GM12878 (cell line): ENCODE results near the gene CFC1. TPM values are rescaled to one million over a fixed set of nuclear protein-coding genes. Genes with fewer than 3 reads are reported as not detected.
"Not testable (repeated sequence)": the region's sequence is repeated elsewhere in the genome, so short reads cannot be mapped to it uniquely, and the experiment has no call there.

Source experiments
- ATAC-seq: fragments of 200-7000 bp; cut with Tn5 transposase; 3 replicates; pipeline ENCODE4 v1.9.1; 2020; ENCODE audit warnings: mild to moderate bottlenecking, moderate library complexity
- Bru-seq: library from RNA; stranded (reverse); fragments of 400-500 nt; gene quantifications from one replicate; lab custom pipeline; 2021; lab: Mats Ljungman, UMichigan
- BruChase-seq, 2 experiments: library from RNA; stranded (reverse); fragments of 400-500 nt; gene quantifications; one replicate each; lab custom pipeline; 2021; lab: Mats Ljungman, UMichigan
- BruUV-seq: library from RNA; stranded (reverse); fragments of 400-500 nt; replicated peaks from 2 replicates; lab custom pipeline; 2021; lab: Mats Ljungman, UMichigan
- CTCF ChIA-PET: fragments of 300-600 bp; sonication (Branson Sonifier 250); formaldehyde crosslinking; extraction: SDS; loops from one replicate; lab custom pipeline; 2021; ENCODE audit warnings: inconsistent platforms; lab: Yijun Ruan, JAX
- POLR2A ChIA-PET: fragments of 350-600 bp; formaldehyde crosslinking; extraction: SDS; loops from one replicate; lab custom pipeline; 2021; ENCODE audit warnings: inconsistent platforms; lab: Charles Lee
- RAD21 ChIA-PET: fragments of 300-600 bp; sonication (Branson Sonifier 250); formaldehyde crosslinking; loops from one replicate; lab custom pipeline; 2023; ENCODE audit warnings: antibody characterized with exemption; ENCODE audit not compliant: unreplicated experiment; lab: Charles Lee
- SMC1A ChIA-PET: fragments of 300-600 bp; sonication (Branson Sonifier 250); formaldehyde crosslinking; loops from one replicate; lab custom pipeline; 2023; ENCODE audit not compliant: unreplicated experiment, uncharacterized antibody; lab: Charles Lee
- DNase-seq: peaks from one replicate; pipeline ENCODE4 v3.0.0-alpha.2; 2011; ENCODE audit warnings: low read depth, low spot score
- FAIRE-seq: peaks from 3 replicates; lab custom pipeline; 2011; peaks lifted over from hg19 to GRCh38; lab: Jason Lieb, UNC
- H2AFZ ChIP-seq: 2 replicates; pipeline ENCODE4 v1.6.0; 2011; ENCODE audit warnings: low read depth, low read length, control low read depth; ENCODE audit not compliant: control insufficient read depth
- H3K27ac ChIP-seq: 2 replicates; pipeline ENCODE4 v1.5.1; 2011; ENCODE audit warnings: control low read depth; ENCODE audit not compliant: control insufficient read depth, insufficient read depth
- H3K27me3 ChIP-seq, 2 experiments: replicated peaks in 1 of 2; 2 replicates each; pipeline versions ENCODE4 v1.6.0 to v1.6.1; 2011; ENCODE audit warnings: low read length in 1 of 2; ENCODE audit not compliant: control insufficient read depth in 2 of 2, insufficient read depth in 2 of 2
- H3K36me3 ChIP-seq, 2 experiments: 2 replicates each; pipeline ENCODE4 v1.5.1; 2011; ENCODE audit warnings: low read length in 1 of 2; ENCODE audit not compliant: control insufficient read depth in 2 of 2, insufficient read depth in 2 of 2
- H3K4me1 ChIP-seq: 2 replicates; pipeline ENCODE4 v1.6.1; 2011; ENCODE audit warnings: mild to moderate bottlenecking, low read length, moderate library complexity, mixed read lengths; ENCODE audit not compliant: control insufficient read depth, insufficient read depth
- H3K4me2 ChIP-seq: 2 replicates; pipeline ENCODE4 v1.6.0; 2011; ENCODE audit warnings: control low read depth; ENCODE audit not compliant: control insufficient read depth, insufficient read depth
- H3K4me3 ChIP-seq: fragments of 200-600 bp; sonication (generic); 2 replicates; pipeline ENCODE4 v1.5.1; 2016
- H3K79me2 ChIP-seq: 2 replicates; pipeline ENCODE4 v1.6.0; 2011; ENCODE audit warnings: low read length; ENCODE audit not compliant: control insufficient read depth, insufficient read depth
- H3K9ac ChIP-seq: 2 replicates; pipeline ENCODE4 v1.8.0; 2011; ENCODE audit warnings: low read length, control low read depth, mixed read lengths; ENCODE audit not compliant: control insufficient read depth, insufficient read depth
- H3K9me3 ChIP-seq: replicated peaks from 3 replicates; pipeline ENCODE4 v1.5.1; 2011; ENCODE audit warnings: mild to moderate bottlenecking, low read length; ENCODE audit not compliant: control insufficient read depth, insufficient read depth
- H4K20me1 ChIP-seq: 2 replicates; pipeline ENCODE4 v1.6.0; 2011; ENCODE audit not compliant: control insufficient read depth, insufficient read depth
- WGBS: methylation state at CpG from one replicate; pipeline ENCODE4 v1.1.6; 2016; ENCODE audit warnings: low lambda C conversion rate; ENCODE audit not compliant: insufficient replicate concordance, insufficient coverage; ENCODE audit errors: missing lambda C conversion rate; 5-methylcytosine and 5-hydroxymethylcytosine counted together
- in situ Hi-C: fragments of 300-500 bp; cut with MboI; formaldehyde crosslinking; loops from 9 replicates; pipeline ENCODE4 v1.14.3; 2018; ENCODE audit warnings: mixed read lengths
- intact Hi-C: fragments of 100-400 bp; cut with micrococcal nuclease; formaldehyde crosslinking; loops from one replicate; pipeline ENCODE4 v1.14.2; 2022; ENCODE audit not compliant: unreplicated experiment
- long read RNA-seq, 2 experiments: library from polyadenylated mRNA; unstranded; transcript quantifications; one replicate each; pipeline ENCODE4 v2.0.0, GENCODE V29; 2019 to 2020
- polyA minus RNA-seq, 3 experiments: library from RNA; depleted of rRNA, polyadenylated mRNA; stranded (reverse); fragments of >200 nt; gene quantifications; 2 replicates each; pipeline ENCODE4 v1.2.3, GENCODE V29; 2011
- polyA plus RNA-seq, 11 experiments: library from polyadenylated mRNA; depleted of rRNA in 4 of 11; unstranded in 6 of 11; stranded (reverse) in 5 of 11; fragments of >200 nt; fragmentation: Nextera tagmentation in 4 of 11; fragmentation: Illumina TruSeq in 1 of 11; extraction: Ambion mirVana in 4 of 11; extraction: Trizol in 1 of 11; gene quantifications; 1 replicate in 1 of 11; 2 replicates in 10 of 11; pipeline versions ENCODE4 v1.2.1 to v1.2.3, GENCODE V29; 2011 to 2016; ENCODE audit warnings: inconsistent platforms in 2 of 11, missing spikeins in 2 of 11, low read depth in 1 of 11
- total RNA-seq, 4 experiments: library from RNA; depleted of rRNA in 3 of 4; stranded (reverse); fragments of >200 nt in 3 of 4; fragmentation: Illumina TruSeq in 1 of 4; extraction: Trizol in 1 of 4; gene quantifications; 2 replicates each; pipeline versions ENCODE4 v1.2.1 to v1.2.3, GENCODE V29; 2013 to 2021

Gene CFC1
- total RNA-seq (2013; cell fraction: nucleolus; rRNA removed): not detected in 2 replicates
- total RNA-seq (2014; rRNA removed) (not detected in 2 replicates), total RNA-seq (2014; rRNA removed; fragmentation: Illumina TruSeq; extraction: Trizol) (not detected in 2 replicates), total RNA-seq (2021) (not detected in 2 replicates), polyA plus RNA-seq (2011; rRNA removed) (not detected in 2 replicates), polyA plus RNA-seq (2014; fragmentation: Illumina TruSeq; extraction: Trizol) (not detected in 2 replicates), polyA plus RNA-seq (2014; fragmentation: Nextera tagmentation; extraction: Ambion mirVana) (not detected), polyA plus RNA-seq (2014; rRNA removed) (not detected in 2 replicates), polyA plus RNA-seq (2016; fragmentation: Nextera tagmentation; extraction: Ambion mirVana) (not detected), polyA minus RNA-seq (2011; rRNA and poly(A)+ RNA removed) (not detected in 2 replicates), Bru-seq, nascent RNA (not detected), BruChase-seq, experiment 1, labeled RNA remaining after a 6-hour chase (not detected), BruChase-seq, experiment 2, labeled RNA remaining after a 2-hour chase (not detected)
- polyA plus RNA-seq (2011; ENCODE audit: low read depth): not detected
- not detected in 2 replicates for polyA plus RNA-seq (2011; cell fraction: cytosol; rRNA removed)
- not detected in 2 replicates for polyA plus RNA-seq (2011; cell fraction: nucleus; rRNA removed)
- polyA plus RNA-seq (2012): not detected in 2 replicates
- not detected in 2 replicates for polyA minus RNA-seq (2011; cell fraction: cytosol; rRNA and poly(A)+ RNA removed)
- not detected in 2 replicates for polyA minus RNA-seq (2011; cell fraction: nucleus; rRNA and poly(A)+ RNA removed)
- long read RNA-seq, experiment 1: 0 reads
- long read RNA-seq, experiment 2: 0 reads

GRCh38 chr2:130599393-130599792 lies at the start of gene CFC1:
CFC1 (minus strand) TSS chr2:130599575; CDS start chr2:130599287, 288 bp downstream.
- H3K27ac ChIP-seq, H4K20me1 ChIP-seq, H3K36me3 ChIP-seq, H3K79me2 ChIP-seq, H3K4me3 ChIP-seq, FAIRE-seq, CTCF ChIA-PET, intact Hi-C loops, RAD21 ChIA-PET, H3K27me3 ChIP-seq, SMC1A ChIA-PET, BruUV-seq, H3K9ac ChIP-seq, H3K4me1 ChIP-seq, POLR2A ChIA-PET, H2AFZ ChIP-seq, ATAC-seq, DNase-seq, H3K4me2 ChIP-seq, H3K9me3 ChIP-seq, in situ Hi-C loops: not testable (repeated sequence)
- WGBS: no CpG with 5 or more reads among the region's 6 CpGs

GRCh38 chr2:130641688-130642087 lies 42.3 kb upstream of the CFC1 start:
- H4K20me1 ChIP-seq, H3K79me2 ChIP-seq, ATAC-seq, POLR2A ChIA-PET, FAIRE-seq, H3K9ac ChIP-seq, RAD21 ChIA-PET, BruUV-seq, H3K27ac ChIP-seq, H3K4me1 ChIP-seq, intact Hi-C loops, H3K4me3 ChIP-seq, CTCF ChIA-PET, H3K9me3 ChIP-seq, H3K4me2 ChIP-seq, SMC1A ChIA-PET, DNase-seq, in situ Hi-C loops, H2AFZ ChIP-seq, H3K27me3 ChIP-seq, H3K36me3 ChIP-seq: not testable (repeated sequence)
- whole genome bisulfite sequencing: 40% methylated on average over 4 of the region's 4 CpGs

DNA sequence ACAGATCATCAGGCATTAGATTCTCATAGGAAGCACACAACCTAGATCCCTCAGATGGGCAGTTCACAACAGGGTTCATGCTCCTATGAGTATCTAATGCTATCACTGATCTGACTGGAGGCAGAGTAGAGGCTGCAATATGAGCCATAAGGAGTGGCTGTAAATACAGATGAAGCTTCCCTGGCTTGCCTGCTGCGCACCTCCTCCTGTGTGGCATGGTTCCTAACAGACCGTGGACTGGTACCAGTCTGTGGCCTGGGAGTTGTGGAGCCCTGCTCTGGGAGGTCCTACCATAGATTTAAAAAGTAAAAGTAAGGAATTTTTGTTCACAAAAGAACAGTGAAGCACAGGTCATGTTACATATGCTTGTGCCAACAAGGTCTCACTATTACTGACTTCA lies 39.6 kb upstream of the CFC1 start:
- intact Hi-C loops, H3K9ac ChIP-seq, RAD21 ChIA-PET, SMC1A ChIA-PET, ATAC-seq, H3K36me3 ChIP-seq, H3K27ac ChIP-seq, H2AFZ ChIP-seq, CTCF ChIA-PET, POLR2A ChIA-PET, BruUV-seq, H3K79me2 ChIP-seq, in situ Hi-C loops, H3K4me1 ChIP-seq, FAIRE-seq, H3K4me3 ChIP-seq, H3K4me2 ChIP-seq, H3K9me3 ChIP-seq, H3K27me3 ChIP-seq, DNase-seq, H4K20me1 ChIP-seq: not testable (repeated sequence)
- WGBS: 29% methylated on average over 2 of the region's 2 CpGs
